CD14-positive monocyte (primary cell): ENCODE data around the gene IL17B. TPM values are rescaled to one million over a fixed set of nuclear protein-coding genes. Genes with fewer than 3 reads are reported as not detected.

Source experiments
- DNase-seq, 3 donors: peaks; one replicate each; pipeline ENCODE4 v3.0.0-alpha.2; 2011 to 2022
- H2AFZ ChIP-seq: 2 replicates; pipeline ENCODE4 v1.6.0; 2012; ENCODE audit warnings: mild to moderate bottlenecking, low read depth, low read length, inconsistent platforms; ENCODE audit not compliant: insufficient read depth, poor library complexity, severe bottlenecking
- H3K27ac ChIP-seq, 2 donors: 1 replicate in 1 of 2; 2 replicates in 1 of 2; pipeline ENCODE4 v1.5.1; 2012 to 2013; ENCODE audit warnings: low read length in 2 of 2, control low read depth in 1 of 2, inconsistent platforms in 1 of 2, low read depth in 1 of 2, mild to moderate bottlenecking in 1 of 2
- H3K27me3 ChIP-seq, 2 donors: one replicate each; pipeline versions ENCODE4 v1.6.0 to v1.6.1; 2011 to 2013; ENCODE audit warnings: low read length in 2 of 2; ENCODE audit not compliant: control insufficient read depth in 2 of 2, insufficient read depth in 2 of 2
- H3K36me3 ChIP-seq, 2 donors: replicated peaks in 1 of 2; 1 replicate in 1 of 2; 2 replicates in 1 of 2; pipeline versions ENCODE4 v1.5.1 to v1.6.1; 2012 to 2013; ENCODE audit warnings: low read length in 2 of 2, control low read depth in 1 of 2, inconsistent platforms in 1 of 2, mild to moderate bottlenecking in 1 of 2; ENCODE audit not compliant: insufficient read depth in 2 of 2, control insufficient read depth in 1 of 2
- H3K4me1 ChIP-seq, 2 donors: 1 replicate in 1 of 2; 2 replicates in 1 of 2; pipeline versions ENCODE4 v1.5.1 to v1.6.1; 2012 to 2013; ENCODE audit warnings: low read length in 2 of 2, control low read depth in 1 of 2, inconsistent platforms in 1 of 2, mild to moderate bottlenecking in 1 of 2, moderate library complexity in 1 of 2; ENCODE audit not compliant: insufficient read depth in 2 of 2, control insufficient read depth in 1 of 2
- H3K4me2 ChIP-seq: replicated peaks from 2 replicates; pipeline ENCODE3; 2012; ENCODE audit warnings: low read length, moderate library complexity, mild to moderate bottlenecking; ENCODE audit not compliant: poor library complexity, severe bottlenecking; ENCODE audit errors: extremely low read depth
- H3K4me3 ChIP-seq, 3 experiments: fragments of 200-600 bp in 1 of 3; sonication (generic) in 1 of 3; replicated peaks in 1 of 3; 1 replicate in 2 of 3; 2 replicates in 1 of 3; pipeline ENCODE4 v1.5.1; 2011 to 2013; ENCODE audit warnings: low read length in 3 of 3, mild to moderate bottlenecking in 3 of 3, control low read depth in 2 of 3, low read depth in 2 of 3, inconsistent platforms in 1 of 3, moderate library complexity in 1 of 3
- H3K79me2 ChIP-seq: 2 replicates; pipeline ENCODE4 v1.6.0; 2012; ENCODE audit warnings: mild to moderate bottlenecking, control low read depth, inconsistent platforms, low read length, moderate library complexity; ENCODE audit not compliant: insufficient read depth
- H3K9ac ChIP-seq: 2 replicates; pipeline ENCODE4 v1.6.0; 2017; ENCODE audit warnings: low read length, mild to moderate bottlenecking; ENCODE audit not compliant: insufficient read depth, poor library complexity, severe bottlenecking
- H3K9me3 ChIP-seq, 2 donors: replicated peaks in 1 of 2; 1 replicate in 1 of 2; 2 replicates in 1 of 2; pipeline versions ENCODE4 v1.5.1 to v1.6.1; 2012 to 2013; ENCODE audit warnings: low read length in 2 of 2, control low read depth in 1 of 2; ENCODE audit not compliant: control insufficient read depth in 1 of 2, insufficient read depth in 1 of 2
- H4K20me1 ChIP-seq: 2 replicates; pipeline ENCODE4 v1.6.0; 2012; ENCODE audit warnings: mild to moderate bottlenecking, low read length, control low read depth, moderate library complexity; ENCODE audit not compliant: insufficient read depth
- H3K27ac Mint-ChIP-seq, 7 donors: one replicate each; pipeline ENCODE4 v1.8.0; 2020; ENCODE audit warnings: mild to moderate bottlenecking in 7 of 7, mixed read lengths in 7 of 7, moderate library complexity in 6 of 7, inconsistent platforms in 2 of 7
- H3K27me3 Mint-ChIP-seq, 3 donors: one replicate each; pipeline ENCODE4 v1.8.0; 2021 to 2022; ENCODE audit warnings: low read depth in 3 of 3, mild to moderate bottlenecking in 3 of 3, mixed read lengths in 3 of 3, moderate library complexity in 3 of 3, inconsistent platforms in 1 of 3
- H3K36me3 Mint-ChIP-seq, 2 donors: one replicate each; pipeline ENCODE4 v1.8.0; 2020; ENCODE audit warnings: mixed read lengths in 2 of 2, inconsistent platforms in 1 of 2, mild to moderate bottlenecking in 1 of 2
- H3K4me1 Mint-ChIP-seq: one replicate; pipeline ENCODE4 v1.8.0; 2020; ENCODE audit warnings: mild to moderate bottlenecking, mixed read lengths
- H3K4me3 Mint-ChIP-seq, 2 donors: one replicate each; pipeline ENCODE4 v1.8.0; 2020; ENCODE audit warnings: mild to moderate bottlenecking in 2 of 2, mixed read lengths in 2 of 2, moderate library complexity in 1 of 2
- H3K9me3 Mint-ChIP-seq, 7 donors: one replicate each; pipeline ENCODE4 v1.8.0; 2020 to 2022; ENCODE audit warnings: mixed read lengths in 7 of 7, mild to moderate bottlenecking in 6 of 7, moderate library complexity in 6 of 7, inconsistent platforms in 2 of 7
- CTCF ChIP-seq: fragments of 200-600 bp; IDR thresholded peaks from one replicate; pipeline ENCODE4 v1.8.0; 2022; ENCODE audit warnings: antibody characterized with exemption, mild to moderate bottlenecking
- WGBS: methylation state at CpG from one replicate; pipeline ENCODE4 v1.1.5; 2013; ENCODE audit warnings: missing lambda C conversion rate; ENCODE audit not compliant: insufficient coverage; 5-methylcytosine and 5-hydroxymethylcytosine counted together
- intact Hi-C, 2 donors: fragments of 100-400 bp; cut with micrococcal nuclease; formaldehyde crosslinking; loops; one replicate each; pipeline versions ENCODE4 v1.15.0 to v1.15.1; 2023
- polyA minus RNA-seq: library from RNA; depleted of rRNA, polyadenylated mRNA; stranded (reverse); fragments of >200 nt; gene quantifications from 2 replicates; pipeline ENCODE4 v1.2.3, GENCODE V29; 2012
- polyA plus RNA-seq, 3 donors: library from polyadenylated mRNA; depleted of rRNA in 1 of 3; unstranded in 2 of 3; stranded (reverse) in 1 of 3; fragments of 300-500 nt in 2 of 3; fragments of >200 nt in 1 of 3; fragmentation: Illumina TruSeq in 2 of 3; gene quantifications; 1 replicate in 2 of 3; 2 replicates in 1 of 3; pipeline ENCODE4 v1.2.3, GENCODE V29; 2012 to 2021
- total RNA-seq, 12 experiments: library from RNA in 1 of 12; stranded (reverse) in 1 of 12; fragments of 120-200 nt in 1 of 12; gene quantifications; one replicate each; pipeline ENCODE4 v1.2.4 and lab custom pipeline; 2013 to 2026; ENCODE audit warnings: mixed read lengths in 6 of 12, inconsistent platforms in 1 of 12

IL17B gene
- total RNA-seq (2013): 0.25 TPM
- not detected for polyA plus RNA-seq
- not detected in 2 replicates for polyA minus RNA-seq
- 0 to 0.30 (median 0) reads per million in 11 experiments for total RNA-seq (lab: John Stamatoyannopoulos, UW)

- H3K27ac ChIP-seq: no peak within 1 kb of the TSS
- H3K27me3 Mint-ChIP-seq: peaks cover 1 to 5% (median 1%) of the 10 kb centered on the region in 3 donors
- intact Hi-C loops: no loop called here
Observed at GRCh38 chr5:149379177-149379761, at the start of gene IL17B. Gene IL17B (minus strand): TSS chr5:149379292. CDS start chr5:149379225, 67 bp downstream.

GRCh38 chr5:149428032-149428431, 48.9 kb upstream of the IL17B start:
- no peak overlapping the region for H3K9ac ChIP-seq
- H3K4me2 ChIP-seq: no peak overlapping the region
- no peak overlapping the region for H3K4me3 Mint-ChIP-seq
- 96% methylated on average over 4 of the region's 5 CpGs for WGBS
- no peak for TF ChIP-seq CTCF
- no peak overlapping the region for H2AFZ ChIP-seq
- H3K36me3 ChIP-seq: no peaks in the 10 kb centered on the region
- peaks cover under 1 to 5% (median 3%) of the 10 kb centered on the region in 7 donors for H3K9me3 Mint-ChIP-seq
- H3K9me3 ChIP-seq: peaks cover 1 to 4% of the 10 kb centered on the region in 2 donors
- peaks cover 33% of the 10 kb centered on the region for H3K4me1 Mint-ChIP-seq
- H3K27me3 Mint-ChIP-seq: peaks cover 2 to 4% (median 2%) of the 10 kb centered on the region in 3 donors
- H3K4me1 ChIP-seq: peaks cover 27 to 33% of the 10 kb centered on the region in 2 donors
- no peaks in the 10 kb centered on the region for H3K27me3 ChIP-seq
- H3K79me2 ChIP-seq: no peaks in the 10 kb centered on the region
- H3K4me3 ChIP-seq: no peak overlapping the region
- intact Hi-C loops: no loop called here
- no peaks in the 10 kb centered on the region for H4K20me1 ChIP-seq
- H3K36me3 Mint-ChIP-seq: peaks cover 0 to under 1% of the 10 kb centered on the region in 2 donors
- no peak overlapping the region for H3K27ac ChIP-seq
- H3K27ac Mint-ChIP-seq: peak overlapping the region in 1 of 7 donors; percentile 12
- no peak for DNase-seq

More at GRCh38 chr5:149379177-149379761, at the start of gene IL17B:
- Mint-ChIP-seq H3K36me3 (no peaks in the 10 kb centered on the region), H3K9me3 (peaks cover 0 to 2% (median 0%) of the 10 kb centered on the region in 7 donors), H3K4me3 (no peak within 1 kb of the TSS), H3K4me1 (peaks cover 4% of the 10 kb centered on the region), H3K27ac (peak within 1 kb of the TSS in 1 of 7 donors; percentile 28)
- Histone ChIP-seq H3K79me2 (no peaks in the 10 kb centered on the region), H3K4me2 (no peak within 1 kb of the TSS), H4K20me1 (no peaks in the 10 kb centered on the region), H3K36me3 (no peaks in the 10 kb centered on the region), H3K9me3 (no peaks in the 10 kb centered on the region), H3K9ac (no peak within 1 kb of the TSS), H2AFZ (no peak within 1 kb of the TSS), H3K4me3 (no peak within 1 kb of the TSS), H3K4me1 (no peaks in the 10 kb centered on the region), H3K27me3 (no peaks in the 10 kb centered on the region)
- DNase-seq: no peak
- WGBS: 93% methylated on average over 17 of the region's 22 CpGs
- TF ChIP-seq CTCF: no peak
